ENCODE results near the gene GJD3. TPM values are rescaled to one million over a fixed set of nuclear protein-coding genes. Genes with fewer than 3 reads are reported as not detected.

Gene GJD3
- total and polyA plus RNA-seq, 2 donors (not counting 1 experiment from before 2014, with no cell fraction given): not detected

DNA sequence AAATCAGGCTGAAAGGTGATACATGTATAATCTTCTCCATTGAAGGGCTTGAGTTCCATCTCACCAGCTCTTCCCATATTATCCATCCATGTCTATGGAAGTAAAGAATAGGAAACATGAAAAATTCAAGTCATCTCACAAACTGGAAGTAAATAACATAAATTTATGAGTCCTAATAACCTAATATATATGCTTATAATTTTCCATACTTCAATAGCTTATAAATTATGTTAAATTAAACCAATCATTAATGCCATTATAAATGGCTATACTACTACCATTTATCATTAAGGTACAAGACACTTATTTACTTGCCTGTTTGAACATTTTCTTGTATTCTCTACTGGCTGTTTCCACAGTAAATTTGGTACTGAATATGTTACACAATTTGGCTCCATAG lies 48.3 kb upstream of the GJD3 start:
- TF ChIP-seq EZH2 (IDR thresholded peaks at IDR 0.05; ENCODE audit: borderline replicate concordance, insufficient read depth, low read depth, low read length, poor library complexity, severe bottlenecking): no peak
- TF ChIP-seq, protein P1, sequence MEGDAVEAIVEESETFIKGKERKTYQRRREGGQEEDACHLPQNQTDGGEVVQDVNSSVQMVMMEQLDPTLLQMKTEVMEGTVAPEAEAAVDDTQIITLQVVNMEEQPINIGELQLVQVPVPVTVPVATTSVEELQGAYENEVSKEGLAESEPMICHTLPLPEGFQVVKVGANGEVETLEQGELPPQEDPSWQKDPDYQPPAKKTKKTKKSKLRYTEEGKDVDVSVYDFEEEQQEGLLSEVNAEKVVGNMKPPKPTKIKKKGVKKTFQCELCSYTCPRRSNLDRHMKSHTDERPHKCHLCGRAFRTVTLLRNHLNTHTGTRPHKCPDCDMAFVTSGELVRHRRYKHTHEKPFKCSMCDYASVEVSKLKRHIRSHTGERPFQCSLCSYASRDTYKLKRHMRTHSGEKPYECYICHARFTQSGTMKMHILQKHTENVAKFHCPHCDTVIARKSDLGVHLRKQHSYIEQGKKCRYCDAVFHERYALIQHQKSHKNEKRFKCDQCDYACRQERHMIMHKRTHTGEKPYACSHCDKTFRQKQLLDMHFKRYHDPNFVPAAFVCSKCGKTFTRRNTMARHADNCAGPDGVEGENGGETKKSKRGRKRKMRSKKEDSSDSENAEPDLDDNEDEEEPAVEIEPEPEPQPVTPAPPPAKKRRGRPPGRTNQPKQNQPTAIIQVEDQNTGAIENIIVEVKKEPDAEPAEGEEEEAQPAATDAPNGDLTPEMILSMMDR (IDR thresholded peaks at IDR 0.05): no peak
- Histone ChIP-seq H3K79me2 (ENCODE audit: control insufficient read depth, insufficient read depth, low read length) (peaks cover 15% of the 10 kb centered on the region), H3K27ac (ENCODE audit: low read length in 2 of 2) (no peak overlapping the region), H4K20me1 (ENCODE audit: control insufficient read depth, insufficient read depth, low read length, poor library complexity, severe bottlenecking) (no peaks in the 10 kb centered on the region), H3K36me3 (replicated peaks in 1 of 2; ENCODE audit: control extremely low read depth in 1 of 2, control insufficient read depth in 1 of 2, extremely low read depth in 1 of 2, insufficient read depth in 2 of 2, low read length in 1 of 2) (no peaks in the 10 kb centered on the region), H3K4me1 (ENCODE audit: control insufficient read depth in 2 of 2, insufficient read depth in 2 of 2, low read length in 2 of 2) (peaks cover 7 to 8% of the 10 kb centered on the region in 2 donors), H3K4me2 (replicated peaks; ENCODE audit: low read depth, low read length, poor library complexity, severe bottlenecking) (no peak overlapping the region), H3K9ac (ENCODE audit: low read length) (no peak overlapping the region), H3K27me3 (replicated peaks in 1 of 4; ENCODE audit: control extremely low read depth in 1 of 4, control insufficient read depth in 3 of 4, insufficient read depth in 4 of 4, low read length in 3 of 4) (no peaks in the 10 kb centered on the region), H3K4me3 (ENCODE audit: control extremely low read depth in 1 of 5, extremely low read depth in 1 of 5, insufficient read depth in 1 of 5, low read depth in 2 of 5, low read length in 4 of 5) (no peak overlapping the region), H2AFZ (ENCODE audit: insufficient read depth, low read depth, low read length, poor library complexity, severe bottlenecking) (no peak overlapping the region), H3K9me3 (ENCODE audit: control extremely low read depth in 1 of 3, control insufficient read depth in 2 of 3, insufficient read depth in 1 of 3, low read length in 2 of 3) (no peaks in the 10 kb centered on the region)
- CTCF ChIA-PET: interaction anchor here (0.7 to 8.1 kb wide), 8 partner anchors 10 to 203 kb away, joined by 3 to 65 read pairs (median 22); partner anchors contain the start of gene GJD3
- no peaks in the 10 kb centered on the region for H3K27me3 Mint-ChIP-seq
- H3K4me1 Mint-ChIP-seq: peaks cover 9% of the 10 kb centered on the region
- no peak for ATAC-seq (ENCODE audit: low read depth)
- POLR2A ChIA-PET: no interaction called here
- H3K4me3 Mint-ChIP-seq: no peak overlapping the region
- no peak overlapping the region for H3K27ac Mint-ChIP-seq
- intact Hi-C loops (cut with micrococcal nuclease): no loop called here
- DNase-seq: no peak
- no peaks in the 10 kb centered on the region for H3K9me3 Mint-ChIP-seq (ENCODE audit: insufficient read depth)

DNA sequence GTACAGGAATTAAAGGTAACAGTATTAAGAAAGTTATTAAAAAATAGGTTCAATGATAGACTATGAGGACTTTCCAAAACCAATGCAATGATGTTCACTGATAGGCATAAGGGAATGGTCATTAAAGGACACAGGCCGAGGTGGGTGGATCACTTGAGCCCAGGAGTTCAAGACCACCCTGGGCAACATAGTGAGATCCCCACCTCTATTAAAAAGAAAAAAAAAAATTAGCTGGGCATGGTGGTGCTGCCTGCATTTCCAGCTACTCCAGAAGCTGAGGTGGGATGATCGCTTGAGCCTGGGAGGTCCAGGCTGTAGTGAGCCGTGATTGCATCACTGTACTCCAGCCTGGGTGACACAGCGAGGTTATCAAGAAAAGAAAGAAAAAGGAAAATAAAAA lies 47.3 kb upstream of the GJD3 start:
- POLR2A ChIA-PET: no interaction called here
- H3K4me1 Mint-ChIP-seq: peaks cover 4% of the 10 kb centered on the region
- intact Hi-C loops (cut with micrococcal nuclease): no loop called here
- Histone ChIP-seq H3K4me3 (ENCODE audit: control extremely low read depth in 1 of 5, extremely low read depth in 1 of 5, insufficient read depth in 1 of 5, low read depth in 2 of 5, low read length in 4 of 5) (no peak overlapping the region), H3K4me2 (replicated peaks; ENCODE audit: low read depth, low read length, poor library complexity, severe bottlenecking) (no peak overlapping the region), H3K9ac (ENCODE audit: low read length) (no peak overlapping the region), H3K27ac (ENCODE audit: low read length in 2 of 2) (no peak overlapping the region), H3K4me1 (ENCODE audit: control insufficient read depth in 2 of 2, insufficient read depth in 2 of 2, low read length in 2 of 2) (peaks cover under 1 to 2% of the 10 kb centered on the region in 2 donors), H3K9me3 (ENCODE audit: control extremely low read depth in 1 of 3, control insufficient read depth in 2 of 3, insufficient read depth in 1 of 3, low read length in 2 of 3) (no peaks in the 10 kb centered on the region), H2AFZ (ENCODE audit: insufficient read depth, low read depth, low read length, poor library complexity, severe bottlenecking) (no peak overlapping the region), H3K79me2 (ENCODE audit: control insufficient read depth, insufficient read depth, low read length) (peaks cover 13% of the 10 kb centered on the region), H3K36me3 (replicated peaks in 1 of 2; ENCODE audit: control extremely low read depth in 1 of 2, control insufficient read depth in 1 of 2, extremely low read depth in 1 of 2, insufficient read depth in 2 of 2, low read length in 1 of 2) (no peaks in the 10 kb centered on the region), H3K27me3 (replicated peaks in 1 of 4; ENCODE audit: control extremely low read depth in 1 of 4, control insufficient read depth in 3 of 4, insufficient read depth in 4 of 4, low read length in 3 of 4) (no peaks in the 10 kb centered on the region), H4K20me1 (ENCODE audit: control insufficient read depth, insufficient read depth, low read length, poor library complexity, severe bottlenecking) (no peaks in the 10 kb centered on the region)
- H3K27ac Mint-ChIP-seq: no peak overlapping the region
- no peak overlapping the region for H3K4me3 Mint-ChIP-seq
- CTCF ChIA-PET: interaction anchor here (0.7 to 8.1 kb wide), 11 partner anchors 11 to 210 kb away, joined by 3 to 65 read pairs (median 4); partner anchors contain the start of gene GJD3
- H3K9me3 Mint-ChIP-seq (ENCODE audit: insufficient read depth): no peaks in the 10 kb centered on the region
- no peak for DNase-seq
- no peaks in the 10 kb centered on the region for H3K27me3 Mint-ChIP-seq
- ATAC-seq (ENCODE audit: low read depth): no peak
- TF ChIP-seq, protein P1 (IDR thresholded peaks at IDR 0.05): no peak
- no peak for TF ChIP-seq EZH2 (IDR thresholded peaks at IDR 0.05; ENCODE audit: borderline replicate concordance, insufficient read depth, low read depth, low read length, poor library complexity, severe bottlenecking)
- 100% methylated on average over 3 of the region's 4 CpGs for WGBS (ENCODE audit: insufficient coverage)

Measured in B cell (primary cell).